Activated naive CD4-positive, alpha-beta T cell treated with anti-CD3 and anti-CD28 coated beads, Interleukin-2, amount 50 U/mL, for 72 hours (primary cell): Measurements from ENCODE around the gene LRCH4. TPM values are rescaled to one million over a fixed set of nuclear protein-coding genes. Genes with fewer than 3 reads are reported as not detected.

Experiments used
- ATAC-seq, 2 donors: fragments of 150-1000 bp; cut with Tn5 transposase; 2 replicates each; pipeline ENCODE4 v1.10.0; 2021; ENCODE audit warnings: mild to moderate bottlenecking in 2 of 2, moderate library complexity in 2 of 2
- DNase-seq, 2 donors: peaks; one replicate each; pipeline ENCODE4 v3.0.0; 2021 to 2022; ENCODE audit warnings: low spot score in 2 of 2
- H3K27ac Mint-ChIP-seq, 2 donors: one replicate each; pipeline ENCODE4 v1.8.0; 2022; ENCODE audit warnings: mild to moderate bottlenecking in 2 of 2, mixed read lengths in 2 of 2
- H3K36me3 Mint-ChIP-seq, 2 donors: one replicate each; pipeline ENCODE4 v1.8.0; 2022; ENCODE audit warnings: mixed read lengths in 2 of 2
- H3K9me3 Mint-ChIP-seq, 2 donors: one replicate each; pipeline ENCODE4 v1.8.0; 2022; ENCODE audit warnings: mixed read lengths in 2 of 2
- total RNA-seq, 2 donors: library from RNA; stranded (reverse); gene quantifications; one replicate each; pipeline ENCODE4 v1.2.3, GENCODE V29; 2022

LRCH4 gene
- total RNA-seq, 2 donors from 2014 or later, result 76.2 to 178 TPM

- peaks cover 2 to 3% of the 10 kb centered on the region in 2 donors for H3K36me3 Mint-ChIP-seq
- DNase-seq (no peak), ATAC-seq (no peak)
- H3K9me3 Mint-ChIP-seq, result no peaks in the 10 kb centered on the region
- H3K27ac Mint-ChIP-seq, result no peak overlapping the region
Measured at GRCh38 chr7:100590077-100590737, 4.3 kb upstream of the LRCH4 start.

- no peak overlapping the region for H3K27ac Mint-ChIP-seq
- no peaks in the 10 kb centered on the region for H3K9me3 Mint-ChIP-seq
- DNase-seq (no peak), ATAC-seq (no peak)
- peaks cover 7 to 8% of the 10 kb centered on the region in 2 donors for H3K36me3 Mint-ChIP-seq
Measured at GRCh38 chr7:100589341-100589947, 3.5 kb upstream of the LRCH4 start.

- no peak for ATAC-seq
Measured at GRCh38 chr7:100588438-100588837, 2.5 kb upstream of the LRCH4 start.

GRCh38 chr7:100586266-100587025, 517 bp upstream of the LRCH4 start, which contains the start of gene FBXO24:
Gene FBXO24 (plus strand): TSS chr7:100586328. CDS start chr7:100586626, 298 bp downstream.
- DNase-seq (peak; percentile 98 to 100), ATAC-seq (peak; percentile 85 to 87)
- H3K36me3 Mint-ChIP-seq, result peaks cover 7 to 8% of the 10 kb centered on the region in 2 donors
- peak within 1 kb of the TSS; percentile 89 to 96 for H3K27ac Mint-ChIP-seq
- H3K9me3 Mint-ChIP-seq, result no peaks in the 10 kb centered on the region

More at GRCh38 chr7:100588438-100588837, 2.5 kb upstream of the LRCH4 start:
- peaks cover 7 to 8% of the 10 kb centered on the region in 2 donors for H3K36me3 Mint-ChIP-seq
- H3K9me3 Mint-ChIP-seq, result no peaks in the 10 kb centered on the region
- H3K27ac Mint-ChIP-seq, result no peak overlapping the region
- no peak for DNase-seq

GRCh38 chr7:100584683-100585510, 1.0 kb downstream of the LRCH4 start:
- Mint-ChIP-seq H3K27ac (peak overlapping the region; percentile 89 to 96), H3K36me3 (peaks cover 7 to 8% of the 10 kb centered on the region in 2 donors), H3K9me3 (no peaks in the 10 kb centered on the region)
- ATAC-seq (no peak), DNase-seq (no peak)

GRCh38 chr7:100584054-100584682, 1.8 kb downstream of the LRCH4 start:
- H3K9me3 Mint-ChIP-seq, result no peaks in the 10 kb centered on the region
- no peak for DNase-seq
- peak overlapping the region; percentile 89 for H3K27ac Mint-ChIP-seq
- ATAC-seq, result no peak
- peaks cover 7 to 8% of the 10 kb centered on the region in 2 donors for H3K36me3 Mint-ChIP-seq

GRCh38 chr7:100583132-100584053, 2.5 kb downstream of the LRCH4 start:
- no peaks in the 10 kb centered on the region for H3K9me3 Mint-ChIP-seq

GRCh38 chr7:100582650-100583049, 3.3 kb downstream of the LRCH4 start:
- no peak for DNase-seq
- no peak for ATAC-seq
- peak overlapping the region; percentile 57 to 89 for H3K27ac Mint-ChIP-seq
- H3K36me3 Mint-ChIP-seq, result peaks cover 7 to 8% of the 10 kb centered on the region in 2 donors
- no peaks in the 10 kb centered on the region for H3K9me3 Mint-ChIP-seq

More at GRCh38 chr7:100583132-100584053, 2.5 kb downstream of the LRCH4 start:
- Mint-ChIP-seq H3K27ac (peak overlapping the region; percentile 89), H3K36me3 (peaks cover 7 to 8% of the 10 kb centered on the region in 2 donors)
- peak in 1 of 2 donors; percentile 70 for DNase-seq
- peak; percentile 8 to 22 for ATAC-seq

GRCh38 chr7:100582041-100582579, 3.8 kb downstream of the LRCH4 start:
- DNase-seq, result no peak
- Mint-ChIP-seq H3K36me3 (peaks cover 7 to 8% of the 10 kb centered on the region in 2 donors), H3K27ac (peak overlapping the region; percentile 57 to 89), H3K9me3 (no peaks in the 10 kb centered on the region)
- ATAC-seq, result no peak

- no peak for ATAC-seq
- H3K9me3 Mint-ChIP-seq, result no peaks in the 10 kb centered on the region
- peaks cover 7 to 8% of the 10 kb centered on the region in 2 donors for H3K36me3 Mint-ChIP-seq
- no peak overlapping the region for H3K27ac Mint-ChIP-seq
- DNase-seq, result no peak
Measured at GRCh38 chr7:100580466-100581283, 5.3 kb downstream of the LRCH4 start.

- no peak for DNase-seq
- Mint-ChIP-seq H3K36me3 (no peaks in the 10 kb centered on the region), H3K9me3 (no peaks in the 10 kb centered on the region), H3K27ac (no peak overlapping the region)
- no peak for ATAC-seq
Measured at GRCh38 chr7:100578246-100579183, 7.4 kb downstream of the LRCH4 start.

GRCh38 chr7:100577507-100577906, 8.4 kb downstream of the LRCH4 start:
- Mint-ChIP-seq H3K27ac (no peak overlapping the region), H3K9me3 (no peaks in the 10 kb centered on the region), H3K36me3 (no peaks in the 10 kb centered on the region)
- DNase-seq (no peak), ATAC-seq (no peak)

- H3K36me3 Mint-ChIP-seq, result no peaks in the 10 kb centered on the region
- no peak overlapping the region for H3K27ac Mint-ChIP-seq
- no peak for ATAC-seq
- no peaks in the 10 kb centered on the region for H3K9me3 Mint-ChIP-seq
- no peak for DNase-seq
Measured at GRCh38 chr7:100577103-100577502, 8.8 kb downstream of the LRCH4 start.
